ENCODE measurements around the gene ETNK2. TPM values are rescaled to one million over a fixed set of nuclear protein-coding genes. Genes with fewer than 3 reads are reported as not detected.

ETNK2 gene
- total RNA-seq, 4 donors from 2014 or later = 6.1 to 21.1 (median 9.5) TPM

DNA sequence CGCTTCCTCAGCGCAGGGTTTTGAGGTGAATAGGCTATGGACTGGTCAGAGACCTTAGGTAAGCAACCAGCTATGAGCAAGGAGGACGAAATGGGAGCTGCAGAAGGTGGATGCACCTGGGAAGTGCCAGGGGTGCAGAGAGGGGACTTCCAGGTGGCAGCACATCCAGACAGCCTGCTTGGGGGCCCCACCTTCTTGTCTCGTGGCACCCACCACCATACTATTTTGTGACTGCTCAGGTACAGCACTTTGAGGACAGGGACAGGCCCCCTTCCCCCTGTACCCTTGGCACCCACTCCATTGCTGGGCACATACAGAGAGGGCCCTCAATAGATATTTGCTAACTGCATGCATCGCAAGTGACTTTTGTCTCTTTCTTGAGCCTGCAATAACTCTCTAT is 45.2 kb upstream of the ETNK2 start:
- ATAC-seq = no peak

DNA sequence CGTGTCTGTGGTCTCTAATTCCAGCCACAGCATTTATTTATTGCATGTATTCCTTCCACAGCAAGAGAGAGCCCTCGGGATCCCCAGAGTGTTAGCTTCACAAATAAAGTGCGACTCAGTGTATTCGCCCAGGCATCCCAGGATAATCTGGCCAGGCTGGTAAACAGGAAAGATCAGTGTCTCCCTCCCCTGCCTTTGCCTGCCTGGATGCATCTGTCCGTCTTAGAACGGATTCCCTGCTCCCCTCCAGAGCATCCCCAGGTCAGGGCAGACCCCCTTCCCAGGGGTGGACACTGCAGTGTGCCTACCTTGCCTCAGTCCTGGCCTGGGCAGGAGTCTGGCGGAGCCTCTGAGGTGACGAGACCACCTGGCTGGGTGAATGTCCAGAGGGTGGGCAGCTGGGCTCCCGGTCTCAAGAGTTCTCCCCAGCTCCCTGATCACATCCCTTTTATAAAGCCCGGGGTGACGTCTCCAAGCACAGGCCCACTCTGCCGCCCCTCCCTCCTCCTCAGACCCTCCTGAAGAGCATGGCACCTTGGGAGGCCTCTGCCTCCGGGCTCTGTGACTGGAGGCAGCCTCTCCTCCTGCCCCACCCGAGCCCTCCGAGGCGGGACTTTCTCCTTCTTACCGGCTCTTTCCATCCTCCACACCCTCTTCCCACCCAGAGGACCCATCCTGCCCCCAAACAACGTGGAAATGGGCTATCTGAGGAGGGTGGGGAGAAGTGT is 44.4 kb upstream of the ETNK2 start, which contains the start of gene KISS1:
TSS of gene KISS1 (minus strand) at position 424 of the 728 bp plus-strand sequence. CDS start 3,615 bp downstream, outside the sequence.
- no peak for TF ChIP-seq POLR2A (IDR thresholded peaks at IDR 0.05)
- TF ChIP-seq, protein P1, sequence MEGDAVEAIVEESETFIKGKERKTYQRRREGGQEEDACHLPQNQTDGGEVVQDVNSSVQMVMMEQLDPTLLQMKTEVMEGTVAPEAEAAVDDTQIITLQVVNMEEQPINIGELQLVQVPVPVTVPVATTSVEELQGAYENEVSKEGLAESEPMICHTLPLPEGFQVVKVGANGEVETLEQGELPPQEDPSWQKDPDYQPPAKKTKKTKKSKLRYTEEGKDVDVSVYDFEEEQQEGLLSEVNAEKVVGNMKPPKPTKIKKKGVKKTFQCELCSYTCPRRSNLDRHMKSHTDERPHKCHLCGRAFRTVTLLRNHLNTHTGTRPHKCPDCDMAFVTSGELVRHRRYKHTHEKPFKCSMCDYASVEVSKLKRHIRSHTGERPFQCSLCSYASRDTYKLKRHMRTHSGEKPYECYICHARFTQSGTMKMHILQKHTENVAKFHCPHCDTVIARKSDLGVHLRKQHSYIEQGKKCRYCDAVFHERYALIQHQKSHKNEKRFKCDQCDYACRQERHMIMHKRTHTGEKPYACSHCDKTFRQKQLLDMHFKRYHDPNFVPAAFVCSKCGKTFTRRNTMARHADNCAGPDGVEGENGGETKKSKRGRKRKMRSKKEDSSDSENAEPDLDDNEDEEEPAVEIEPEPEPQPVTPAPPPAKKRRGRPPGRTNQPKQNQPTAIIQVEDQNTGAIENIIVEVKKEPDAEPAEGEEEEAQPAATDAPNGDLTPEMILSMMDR (IDR thresholded peaks at IDR 0.05) = no peak
- no peak for TF ChIP-seq POLR2AphosphoS5 (IDR thresholded peaks at IDR 0.05)
- no peak for TF ChIP-seq EP300 (IDR thresholded peaks at IDR 0.05)
- Histone ChIP-seq H3K27me3 (peaks cover 85% of the 10 kb centered on the region), H3K36me3 (no peaks in the 10 kb centered on the region), H3K9me3 (no peaks in the 10 kb centered on the region), H3K4me3 (no peak within 1 kb of the TSS), H3K4me1 (no peaks in the 10 kb centered on the region), H3K27ac (no peak within 1 kb of the TSS)
- ATAC-seq = no peak
- 51% methylated on average over 3 of the region's 18 CpGs; no CpG with 5 or more reads in 1 of the 2 donors for whole genome bisulfite sequencing, 2 donors (ENCODE audit: low coverage in 1 of 2)

More for the DNA sequence above, 45.2 kb upstream of the ETNK2 start:
- H3K36me3 ChIP-seq = no peaks in the 10 kb centered on the region
- H3K27me3 ChIP-seq = peaks cover 84% of the 10 kb centered on the region
- H3K9me3 ChIP-seq = no peaks in the 10 kb centered on the region
- H3K4me1 ChIP-seq = no peaks in the 10 kb centered on the region
- TF ChIP-seq POLR2A (IDR thresholded peaks at IDR 0.05) (no peak), POLR2AphosphoS5 (IDR thresholded peaks at IDR 0.05) (no peak), EP300 (IDR thresholded peaks at IDR 0.05) (no peak)
- TF ChIP-seq, protein P1 (IDR thresholded peaks at IDR 0.05) = no peak
- H3K27ac ChIP-seq = no peak overlapping the region
- WGBS, 2 donors (ENCODE audit: low coverage in 1 of 2) = 76 to 80% methylated on average over 1 to 4 of the region's 5 CpGs
- H3K4me3 ChIP-seq = no peak overlapping the region

DNA sequence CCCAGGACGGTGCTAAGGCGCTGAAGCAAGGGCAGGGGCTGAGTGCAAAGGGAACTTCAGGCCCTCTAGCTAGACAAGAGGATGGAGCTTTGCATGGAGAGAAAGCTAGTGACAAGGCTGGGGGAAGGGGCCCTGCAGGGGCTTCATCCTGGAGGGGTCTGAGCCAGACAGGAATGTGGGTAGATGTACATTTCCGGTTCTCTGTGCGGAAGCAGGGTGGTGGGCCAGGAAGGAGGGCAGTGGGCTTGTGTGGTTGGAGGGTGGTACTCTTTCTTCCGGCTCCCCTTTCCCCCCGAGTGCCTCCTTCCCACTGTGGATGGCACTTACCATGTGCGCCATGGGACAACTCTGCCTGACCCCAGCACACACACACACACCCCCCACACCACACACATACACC is 42.9 kb upstream of the ETNK2 start:
- H3K4me1 ChIP-seq = peaks cover 0 to 9% (median 0%) of the 10 kb centered on the region in 3 donors
- peaks cover 98% of the 10 kb centered on the region for H3K27me3 ChIP-seq
- H3K27ac ChIP-seq = no peak overlapping the region
- no peak for TF ChIP-seq POLR2A (IDR thresholded peaks at IDR 0.05)
- no peak for TF ChIP-seq EP300 (IDR thresholded peaks at IDR 0.05)
- TF ChIP-seq, protein P1 (IDR thresholded peaks at IDR 0.05) = no peak
- no peak for TF ChIP-seq POLR2AphosphoS5 (IDR thresholded peaks at IDR 0.05)
- ATAC-seq = no peak
- 65 to 86% methylated on average over 3 of the region's 7 CpGs for WGBS, 2 donors (ENCODE audit: low coverage in 1 of 2)
- H3K9me3 ChIP-seq = no peaks in the 10 kb centered on the region
- H3K4me3 ChIP-seq = no peak overlapping the region
- no peaks in the 10 kb centered on the region for H3K36me3 ChIP-seq

DNA sequence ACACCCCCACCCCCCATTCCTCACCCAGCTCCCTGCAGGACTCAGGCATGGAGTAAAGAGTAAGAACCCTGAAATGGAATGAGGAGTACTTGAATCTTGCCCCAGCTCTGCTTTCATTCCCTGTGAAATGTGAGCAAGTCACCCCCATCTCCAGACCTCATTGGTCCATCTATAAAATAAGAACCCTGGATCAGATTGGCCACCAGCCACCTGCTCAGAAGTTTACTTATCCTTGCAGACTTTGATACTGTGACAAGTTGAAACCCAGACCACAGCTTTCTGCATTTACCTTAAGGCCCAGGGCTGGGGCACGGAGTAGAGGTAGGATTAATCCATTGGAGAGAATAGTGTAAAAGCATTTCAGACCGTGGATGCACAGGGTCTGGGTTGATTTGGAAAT is 42.2 kb upstream of the ETNK2 start:
- Histone ChIP-seq H3K9me3 (no peaks in the 10 kb centered on the region), H3K4me3 (no peak overlapping the region), H3K27ac (no peak overlapping the region), H3K27me3 (peaks cover 98% of the 10 kb centered on the region), H3K36me3 (no peaks in the 10 kb centered on the region), H3K4me1 (peaks cover 0 to 9% (median 0%) of the 10 kb centered on the region in 3 donors)
- TF ChIP-seq, protein P1 (IDR thresholded peaks at IDR 0.05) = no peak
- TF ChIP-seq EP300 (IDR thresholded peaks at IDR 0.05) = no peak
- no peak for TF ChIP-seq POLR2A (IDR thresholded peaks at IDR 0.05)
- WGBS, 2 donors (ENCODE audit: low coverage in 1 of 2) = 79 to 80% methylated on average over 2 of the region's 2 CpGs
- no peak for ATAC-seq
